Testis (tissue), 2 donors: Measurements from ENCODE around the gene PCCB.
"Not testable (repeated sequence)": the region's sequence is repeated elsewhere in the genome, so short reads cannot be mapped to it uniquely, and the experiment has no call there.

Source experiments
- POLR2A ChIP-seq: fragments of 450-650 bp; IDR thresholded peaks from one replicate; pipeline ENCODE4 v1.6.1; 2017; ENCODE audit warnings: antibody characterized with exemption, mild to moderate bottlenecking, moderate library complexity
- TF ChIP-seq, protein P1 (sequence below), 3 experiments: fragments of 450-650 bp in 2 of 3; fragments of 200-600 bp in 1 of 3; sonication (generic) in 1 of 3; IDR thresholded peaks; one replicate each; pipeline ENCODE4 v1.5.1; 2016 to 2019; ENCODE audit warnings: antibody characterized with exemption in 3 of 3, mild to moderate bottlenecking in 2 of 3, moderate library complexity in 1 of 3

DNA sequence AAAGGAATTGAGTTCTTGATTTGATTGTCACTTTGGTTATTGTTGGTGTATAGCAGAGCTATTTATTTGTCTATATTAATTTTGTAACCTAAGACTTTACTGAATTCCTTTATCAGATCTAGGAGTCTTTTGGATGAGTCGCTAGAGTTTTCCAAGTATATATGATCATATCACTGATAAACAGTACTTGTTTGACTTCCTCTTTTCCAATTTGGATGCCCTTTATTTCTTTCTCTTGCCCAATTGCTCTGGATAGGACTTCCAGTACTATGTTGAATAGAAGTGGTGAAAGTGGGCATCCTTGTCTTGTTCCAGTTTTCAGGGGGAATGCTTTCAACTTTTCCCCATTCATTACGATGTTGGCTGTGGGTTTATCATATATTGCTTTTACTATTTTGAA is 21.5 kb downstream of the PCCB start:
- TF ChIP-seq, protein P1, sequence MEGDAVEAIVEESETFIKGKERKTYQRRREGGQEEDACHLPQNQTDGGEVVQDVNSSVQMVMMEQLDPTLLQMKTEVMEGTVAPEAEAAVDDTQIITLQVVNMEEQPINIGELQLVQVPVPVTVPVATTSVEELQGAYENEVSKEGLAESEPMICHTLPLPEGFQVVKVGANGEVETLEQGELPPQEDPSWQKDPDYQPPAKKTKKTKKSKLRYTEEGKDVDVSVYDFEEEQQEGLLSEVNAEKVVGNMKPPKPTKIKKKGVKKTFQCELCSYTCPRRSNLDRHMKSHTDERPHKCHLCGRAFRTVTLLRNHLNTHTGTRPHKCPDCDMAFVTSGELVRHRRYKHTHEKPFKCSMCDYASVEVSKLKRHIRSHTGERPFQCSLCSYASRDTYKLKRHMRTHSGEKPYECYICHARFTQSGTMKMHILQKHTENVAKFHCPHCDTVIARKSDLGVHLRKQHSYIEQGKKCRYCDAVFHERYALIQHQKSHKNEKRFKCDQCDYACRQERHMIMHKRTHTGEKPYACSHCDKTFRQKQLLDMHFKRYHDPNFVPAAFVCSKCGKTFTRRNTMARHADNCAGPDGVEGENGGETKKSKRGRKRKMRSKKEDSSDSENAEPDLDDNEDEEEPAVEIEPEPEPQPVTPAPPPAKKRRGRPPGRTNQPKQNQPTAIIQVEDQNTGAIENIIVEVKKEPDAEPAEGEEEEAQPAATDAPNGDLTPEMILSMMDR (IDR thresholded peaks at IDR 0.05) = not testable (repeated sequence)
- not testable (repeated sequence) for TF ChIP-seq POLR2A
